ENCODE data around the gene CRAMP1.
A peak's percentile ranks its signal among the peaks of the same experiment; 100 is the strongest.
"Not testable (repeated sequence)": the region's sequence is repeated elsewhere in the genome, so short reads cannot be mapped to it uniquely, and the experiment has no call there.

The CRAMP1 gene

GRCh38 chr16:1612320-1613111 is at the start of gene CRAMP1:
TSS of gene CRAMP1 (plus strand) at chr16:1612360. CDS start at chr16:1614640, 2,280 bp downstream.
- peak in 2 of 6 experiments; percentile 20 to 49 for DNase-seq

- DNase-seq: no peak
These were observed 48.4 kb upstream of the CRAMP1 start for GRCh38 chr16:1563786-1564185.

GRCh38 chr16:1564325-1564724 is 47.8 kb upstream of the CRAMP1 start:
- no peak for DNase-seq

- DNase-seq: no peak
These were observed 46.9 kb upstream of the CRAMP1 start for GRCh38 chr16:1565083-1565805.

- no peak for DNase-seq
These were observed 44.2 kb upstream of the CRAMP1 start for GRCh38 chr16:1567988-1568387.

GRCh38 chr16:1571012-1571671 is 41.0 kb upstream of the CRAMP1 start:
- no peak for DNase-seq

GRCh38 chr16:1572673-1573072 is 39.5 kb upstream of the CRAMP1 start:
- DNase-seq: no peak

GRCh38 chr16:1573301-1573700 is 38.9 kb upstream of the CRAMP1 start:
- DNase-seq: no peak

- no peak for DNase-seq
These were observed 36.6 kb upstream of the CRAMP1 start for GRCh38 chr16:1575578-1575977.

GRCh38 chr16:1579214-1579613 is 32.9 kb upstream of the CRAMP1 start:
- no peak for DNase-seq

- DNase-seq: no peak
These were observed 31.9 kb upstream of the CRAMP1 start for GRCh38 chr16:1580256-1580655.

- no peak for DNase-seq
These were observed 31.2 kb upstream of the CRAMP1 start for GRCh38 chr16:1580956-1581355.

- no peak for DNase-seq
These were observed 30.4 kb upstream of the CRAMP1 start for GRCh38 chr16:1581804-1582203.

GRCh38 chr16:1583180-1583579 is 29.0 kb upstream of the CRAMP1 start:
- no peak for DNase-seq

- DNase-seq: no peak
These were observed 27.2 kb upstream of the CRAMP1 start for GRCh38 chr16:1584926-1585484.

- DNase-seq: no peak
These were observed 21.8 kb upstream of the CRAMP1 start for GRCh38 chr16:1590366-1590765.

- no peak for DNase-seq
These were observed 21.0 kb upstream of the CRAMP1 start for GRCh38 chr16:1590930-1591705.

- DNase-seq: no peak
These were observed 19.7 kb upstream of the CRAMP1 start for GRCh38 chr16:1592446-1592845.

- DNase-seq: not testable (repeated sequence)
These were observed 16.6 kb upstream of the CRAMP1 start for GRCh38 chr16:1595511-1595910.

- DNase-seq: no peak
These were observed 15.6 kb upstream of the CRAMP1 start for GRCh38 chr16:1596516-1596915.

GRCh38 chr16:1597154-1597553 is 15.0 kb upstream of the CRAMP1 start:
- no peak for DNase-seq

- DNase-seq: no peak
These were observed 11.1 kb upstream of the CRAMP1 start for GRCh38 chr16:1601031-1601430.

GRCh38 chr16:1601489-1601888 is 10.7 kb upstream of the CRAMP1 start:
- no peak for DNase-seq
